SK-N-SH treated with all-trans-retinoic acid at 6 μM for 48 hours (cell line): ENCODE measurements around the gene COL16A1.

Experiments
- ATAC-seq: fragments of 200-7000 bp; cut with Tn5 transposase; 3 replicates; pipeline ENCODE4 v1.9.1; 2020; ENCODE audit warnings: mild to moderate bottlenecking, moderate library complexity
- BACH2 ChIP-seq: fragments of 250-450 bp; sonication (Bioruptor Pico); IDR thresholded peaks from 2 replicates; pipeline ENCODE4 v1.9.0; 2021; ENCODE audit warnings: mild to moderate bottlenecking, borderline replicate concordance
- CREB5 ChIP-seq: fragments of 250-450 bp; sonication (Bioruptor Pico); IDR thresholded peaks from 2 replicates; pipeline ENCODE4 v1.5.1; 2020; ENCODE audit warnings: low read depth, mild to moderate bottlenecking, moderate library complexity
- CSDC2 ChIP-seq: fragments of 250-450 bp; sonication (Bioruptor Pico); IDR thresholded peaks from 2 replicates; pipeline ENCODE4 v1.5.0; 2020; ENCODE audit warnings: mild to moderate bottlenecking, moderate library complexity
- ESRRG ChIP-seq: fragments of 250-450 bp; sonication (Bioruptor Pico); IDR thresholded peaks from 2 replicates; pipeline ENCODE4 v1.6.1; 2021; ENCODE audit warnings: mild to moderate bottlenecking
- GLIS3 ChIP-seq: fragments of 250-450 bp; sonication (Bioruptor Pico); IDR thresholded peaks from 2 replicates; pipeline ENCODE4 v1.5.0; 2020; ENCODE audit warnings: mild to moderate bottlenecking, moderate library complexity
- ISL1 ChIP-seq: fragments of 250-450 bp; sonication (Bioruptor Pico); IDR thresholded peaks from 2 replicates; pipeline ENCODE4 v2.1.2; 2022; ENCODE audit warnings: mild to moderate bottlenecking, moderate library complexity
- OSR1 ChIP-seq: fragments of 250-450 bp; sonication (Bioruptor Pico); IDR thresholded peaks from 2 replicates; pipeline ENCODE4 v1.8.0; 2022; ENCODE audit warnings: moderate library complexity, mild to moderate bottlenecking, inconsistent platforms
- PATZ1 ChIP-seq: fragments of 250-450 bp; sonication (Bioruptor Pico); IDR thresholded peaks from 2 replicates; pipeline ENCODE4 v1.8.0; 2020; ENCODE audit warnings: mild to moderate bottlenecking, moderate library complexity, borderline replicate concordance
- PPARA ChIP-seq: fragments of 250-450 bp; sonication (Bioruptor Pico); IDR thresholded peaks from 2 replicates; pipeline ENCODE4 v1.5.0; 2020; ENCODE audit warnings: mild to moderate bottlenecking, borderline replicate concordance
- SNAI2 ChIP-seq: fragments of 250-450 bp; sonication (Bioruptor Pico); IDR thresholded peaks from 2 replicates; pipeline ENCODE4 v1.5.0; 2020; ENCODE audit warnings: mild to moderate bottlenecking, moderate library complexity
- TCF4 ChIP-seq: fragments of 250-450 bp; sonication (Bioruptor Pico); IDR thresholded peaks from 2 replicates; pipeline ENCODE4 v1.8.0; 2021; ENCODE audit warnings: mild to moderate bottlenecking, moderate library complexity, borderline replicate concordance
- TOX ChIP-seq: fragments of 250-450 bp; sonication (Bioruptor Pico); IDR thresholded peaks from 2 replicates; pipeline ENCODE4 v1.8.0; 2021; ENCODE audit warnings: mild to moderate bottlenecking, moderate library complexity, borderline replicate concordance
- ZC3H10 ChIP-seq: fragments of 250-450 bp; sonication (Bioruptor Pico); IDR thresholded peaks from 2 replicates; pipeline ENCODE4 v1.5.1; 2021; ENCODE audit warnings: mild to moderate bottlenecking, moderate library complexity
- ZFP3 ChIP-seq: fragments of 250-450 bp; sonication (Bioruptor Pico); IDR thresholded peaks from 2 replicates; pipeline ENCODE4 v1.5.0; 2020; ENCODE audit warnings: mild to moderate bottlenecking, moderate library complexity
- ZFP30 ChIP-seq: fragments of 450-650 bp; formaldehyde crosslinking; IDR thresholded peaks from 2 replicates; pipeline ENCODE4 v1.5.0; 2022; ENCODE audit warnings: mild to moderate bottlenecking, moderate library complexity
- ZNF565 ChIP-seq: fragments of 450-650 bp; formaldehyde crosslinking; conservative IDR thresholded peaks from 2 replicates; pipeline ENCODE4 v1.5.0; 2020; ENCODE audit warnings: low read depth, mild to moderate bottlenecking, moderate library complexity
- ZNF8 ChIP-seq: fragments of 450-650 bp; formaldehyde crosslinking; IDR thresholded peaks from 2 replicates; pipeline ENCODE4 v1.5.0; 2020; ENCODE audit warnings: mild to moderate bottlenecking, moderate library complexity
- TF ChIP-seq, protein P1 (sequence below): fragments of 250-450 bp; sonication (Bioruptor Pico); IDR thresholded peaks from 2 replicates; pipeline ENCODE4 v1.8.0; 2021; ENCODE audit warnings: low read depth, mild to moderate bottlenecking, moderate library complexity, borderline replicate concordance
- TF ChIP-seq, protein P2 (sequence below): fragments of 250-450 bp; sonication (Bioruptor Pico); IDR thresholded peaks from 2 replicates; pipeline ENCODE4 v1.5.1; 2021; ENCODE audit warnings: mild to moderate bottlenecking, moderate library complexity
- TF ChIP-seq, protein P3 (sequence below): fragments of 250-450 bp; sonication (Bioruptor Pico); IDR thresholded peaks from 2 replicates; pipeline ENCODE4 v1.5.0; 2020; ENCODE audit warnings: mild to moderate bottlenecking, moderate library complexity

Gene COL16A1

GRCh38 chr1:31695327-31695726 lies 8.5 kb downstream of the COL16A1 start (continued):
- TF ChIP-seq, protein P1, sequence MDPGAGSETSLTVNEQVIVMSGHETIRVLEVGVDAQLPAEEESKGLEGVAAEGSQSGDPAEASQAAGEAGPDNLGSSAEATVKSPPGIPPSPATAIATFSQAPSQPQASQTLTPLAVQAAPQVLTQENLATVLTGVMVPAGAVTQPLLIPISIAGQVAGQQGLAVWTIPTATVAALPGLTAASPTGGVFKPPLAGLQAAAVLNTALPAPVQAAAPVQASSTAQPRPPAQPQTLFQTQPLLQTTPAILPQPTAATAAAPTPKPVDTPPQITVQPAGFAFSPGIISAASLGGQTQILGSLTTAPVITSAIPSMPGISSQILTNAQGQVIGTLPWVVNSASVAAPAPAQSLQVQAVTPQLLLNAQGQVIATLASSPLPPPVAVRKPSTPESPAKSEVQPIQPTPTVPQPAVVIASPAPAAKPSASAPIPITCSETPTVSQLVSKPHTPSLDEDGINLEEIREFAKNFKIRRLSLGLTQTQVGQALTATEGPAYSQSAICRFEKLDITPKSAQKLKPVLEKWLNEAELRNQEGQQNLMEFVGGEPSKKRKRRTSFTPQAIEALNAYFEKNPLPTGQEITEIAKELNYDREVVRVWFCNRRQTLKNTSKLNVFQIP (CRISPR knock-in tag): no peak
- TF ChIP-seq BACH2 (CRISPR knock-in tag): no peak

DNA sequence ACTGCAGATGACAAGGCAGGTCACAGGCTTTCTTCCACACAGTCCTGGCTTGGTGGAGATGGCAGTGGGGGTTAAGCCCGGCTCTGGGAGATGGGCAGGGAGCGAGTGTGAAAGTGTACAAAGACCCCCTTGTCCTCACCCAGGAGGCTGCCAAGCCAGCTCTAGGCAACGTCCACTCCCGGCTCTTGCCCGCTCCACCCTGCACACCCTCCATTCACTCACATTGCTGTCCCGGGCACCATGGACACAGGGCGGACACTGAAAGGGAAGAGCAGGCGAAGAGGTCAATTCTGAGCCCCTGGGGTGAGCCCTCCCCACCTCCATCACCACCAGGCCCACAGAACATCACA lies 8.9 kb downstream of the COL16A1 start:
- ATAC-seq: no peak
- no peak for TF ChIP-seq PPARA (CRISPR knock-in tag)
- TF ChIP-seq ZFP30 (CRISPR knock-in tag): no peak
- no peak for TF ChIP-seq ISL1
- TF ChIP-seq, protein P2, sequence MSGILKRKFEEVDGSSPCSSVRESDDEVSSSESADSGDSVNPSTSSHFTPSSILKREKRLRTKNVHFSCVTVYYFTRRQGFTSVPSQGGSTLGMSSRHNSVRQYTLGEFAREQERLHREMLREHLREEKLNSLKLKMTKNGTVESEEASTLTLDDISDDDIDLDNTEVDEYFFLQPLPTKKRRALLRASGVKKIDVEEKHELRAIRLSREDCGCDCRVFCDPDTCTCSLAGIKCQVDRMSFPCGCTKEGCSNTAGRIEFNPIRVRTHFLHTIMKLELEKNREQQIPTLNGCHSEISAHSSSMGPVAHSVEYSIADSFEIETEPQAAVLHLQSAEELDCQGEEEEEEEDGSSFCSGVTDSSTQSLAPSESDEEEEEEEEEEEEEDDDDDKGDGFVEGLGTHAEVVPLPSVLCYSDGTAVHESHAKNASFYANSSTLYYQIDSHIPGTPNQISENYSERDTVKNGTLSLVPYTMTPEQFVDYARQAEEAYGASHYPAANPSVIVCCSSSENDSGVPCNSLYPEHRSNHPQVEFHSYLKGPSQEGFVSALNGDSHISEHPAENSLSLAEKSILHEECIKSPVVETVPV: no peak
- no peak for TF ChIP-seq ZNF565 (CRISPR knock-in tag)
- no peak for TF ChIP-seq CREB5 (CRISPR knock-in tag)
- no peak for TF ChIP-seq ZC3H10
- no peak for TF ChIP-seq CSDC2 (CRISPR knock-in tag)
- TF ChIP-seq ESRRG (CRISPR knock-in tag): no peak
- TF ChIP-seq, protein P3, sequence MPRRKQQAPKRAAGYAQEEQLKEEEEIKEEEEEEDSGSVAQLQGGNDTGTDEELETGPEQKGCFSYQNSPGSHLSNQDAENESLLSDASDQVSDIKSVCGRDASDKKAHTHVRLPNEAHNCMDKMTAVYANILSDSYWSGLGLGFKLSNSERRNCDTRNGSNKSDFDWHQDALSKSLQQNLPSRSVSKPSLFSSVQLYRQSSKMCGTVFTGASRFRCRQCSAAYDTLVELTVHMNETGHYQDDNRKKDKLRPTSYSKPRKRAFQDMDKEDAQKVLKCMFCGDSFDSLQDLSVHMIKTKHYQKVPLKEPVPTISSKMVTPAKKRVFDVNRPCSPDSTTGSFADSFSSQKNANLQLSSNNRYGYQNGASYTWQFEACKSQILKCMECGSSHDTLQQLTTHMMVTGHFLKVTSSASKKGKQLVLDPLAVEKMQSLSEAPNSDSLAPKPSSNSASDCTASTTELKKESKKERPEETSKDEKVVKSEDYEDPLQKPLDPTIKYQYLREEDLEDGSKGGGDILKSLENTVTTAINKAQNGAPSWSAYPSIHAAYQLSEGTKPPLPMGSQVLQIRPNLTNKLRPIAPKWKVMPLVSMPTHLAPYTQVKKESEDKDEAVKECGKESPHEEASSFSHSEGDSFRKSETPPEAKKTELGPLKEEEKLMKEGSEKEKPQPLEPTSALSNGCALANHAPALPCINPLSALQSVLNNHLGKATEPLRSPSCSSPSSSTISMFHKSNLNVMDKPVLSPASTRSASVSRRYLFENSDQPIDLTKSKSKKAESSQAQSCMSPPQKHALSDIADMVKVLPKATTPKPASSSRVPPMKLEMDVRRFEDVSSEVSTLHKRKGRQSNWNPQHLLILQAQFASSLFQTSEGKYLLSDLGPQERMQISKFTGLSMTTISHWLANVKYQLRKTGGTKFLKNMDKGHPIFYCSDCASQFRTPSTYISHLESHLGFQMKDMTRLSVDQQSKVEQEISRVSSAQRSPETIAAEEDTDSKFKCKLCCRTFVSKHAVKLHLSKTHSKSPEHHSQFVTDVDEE (CRISPR knock-in tag): no peak
- no peak for TF ChIP-seq ZNF8 (CRISPR knock-in tag)
- no peak for TF ChIP-seq PATZ1
- TF ChIP-seq TCF4 (CRISPR knock-in tag): no peak
- TF ChIP-seq ZFP3 (CRISPR knock-in tag): no peak
- TF ChIP-seq SNAI2: no peak
- no peak for TF ChIP-seq OSR1 (CRISPR knock-in tag)
- TF ChIP-seq, protein P1 (CRISPR knock-in tag): no peak

- ATAC-seq: no peak
- TF ChIP-seq, protein P3 (CRISPR knock-in tag): no peak
- TF ChIP-seq ZC3H10: no peak
- TF ChIP-seq ESRRG (CRISPR knock-in tag): no peak
- no peak for TF ChIP-seq ISL1
- no peak for TF ChIP-seq PPARA (CRISPR knock-in tag)
- TF ChIP-seq BACH2 (CRISPR knock-in tag): no peak
- TF ChIP-seq GLIS3 (CRISPR knock-in tag): no peak
- no peak for TF ChIP-seq TOX (CRISPR knock-in tag)
Measured at GRCh38 chr1:31694069-31694963, 9.5 kb downstream of the COL16A1 start.
